Keratinocyte (primary cell): Measurements from ENCODE around the gene MTCH1. TPM values are rescaled to one million over a fixed set of nuclear protein-coding genes. Genes with fewer than 3 reads are reported as not detected.

Experiments
- DNase-seq: peaks from one replicate; pipeline ENCODE4 v3.0.0-alpha.2; 2011; ENCODE audit warnings: low read depth, missing footprints, low spot score
- FAIRE-seq: peaks from 2 replicates; lab custom pipeline; 2011; peaks lifted over from hg19 to GRCh38; lab: Jason Lieb, UNC
- H2AFZ ChIP-seq: 2 replicates; pipeline ENCODE4 v1.6.0; 2012; ENCODE audit warnings: low read length, control low read depth, inconsistent platforms; ENCODE audit not compliant: control insufficient read depth
- H3K27ac ChIP-seq: 2 replicates; pipeline ENCODE4 v1.5.1; 2011; ENCODE audit warnings: low read length; ENCODE audit not compliant: control insufficient read depth, insufficient read depth
- H3K27me3 ChIP-seq: 3 replicates; pipeline ENCODE4 v1.6.0; 2011; ENCODE audit warnings: low read length; ENCODE audit not compliant: control insufficient read depth, insufficient read depth; ENCODE audit errors: extremely low read depth
- H3K36me3 ChIP-seq, 2 experiments: 2 replicates in 1 of 2; 3 replicates in 1 of 2; pipeline ENCODE4 v1.5.1; 2011; ENCODE audit warnings: low read length in 2 of 2, mild to moderate bottlenecking in 1 of 2; ENCODE audit not compliant: control insufficient read depth in 2 of 2, insufficient read depth in 2 of 2; ENCODE audit errors: extremely low read depth in 1 of 2
- H3K4me1 ChIP-seq: 3 replicates; pipeline ENCODE4 v1.5.1; 2011; ENCODE audit warnings: low read length; ENCODE audit not compliant: control insufficient read depth, insufficient read depth; ENCODE audit errors: extremely low read depth
- H3K4me2 ChIP-seq: 3 replicates; pipeline ENCODE4 v1.6.0; 2011; ENCODE audit warnings: low read depth, low read length; ENCODE audit not compliant: control insufficient read depth, insufficient read depth; ENCODE audit errors: extremely low read depth
- H3K4me3 ChIP-seq, 3 experiments: fragments of 200-600 bp in 1 of 3; sonication (generic) in 1 of 3; 2 replicates in 2 of 3; 3 replicates in 1 of 3; pipeline ENCODE4 v1.5.1; 2011 to 2016; ENCODE audit warnings: low read length in 3 of 3, mild to moderate bottlenecking in 3 of 3, control low read depth in 2 of 3, inconsistent platforms in 1 of 3, low read depth in 1 of 3, mixed read lengths in 1 of 3, mixed run types in 1 of 3, moderate library complexity in 1 of 3; ENCODE audit not compliant: control insufficient read depth in 2 of 3, insufficient read depth in 2 of 3; ENCODE audit errors: extremely low read depth in 1 of 3
- H3K79me2 ChIP-seq: 2 replicates; pipeline ENCODE4 v1.6.0; 2012; ENCODE audit warnings: low read length; ENCODE audit not compliant: control insufficient read depth, insufficient read depth
- H3K9ac ChIP-seq: 3 replicates; pipeline ENCODE4 v1.6.0; 2011; ENCODE audit warnings: low read length; ENCODE audit not compliant: control insufficient read depth, insufficient read depth; ENCODE audit errors: extremely low read depth
- H3K9me1 ChIP-seq: 3 replicates; pipeline ENCODE4 v1.6.0; 2011; ENCODE audit warnings: low read length; ENCODE audit not compliant: control insufficient read depth, insufficient read depth; ENCODE audit errors: extremely low read depth
- H3K9me3 ChIP-seq: 2 replicates; pipeline ENCODE4 v1.5.1; 2012; ENCODE audit warnings: low read depth, low read length; ENCODE audit not compliant: control insufficient read depth
- H4K20me1 ChIP-seq: 3 replicates; pipeline ENCODE4 v1.6.0; 2011; ENCODE audit warnings: low read length; ENCODE audit not compliant: control insufficient read depth, insufficient read depth; ENCODE audit errors: extremely low read depth
- EZH2 ChIP-seq: IDR thresholded peaks from one replicate; pipeline ENCODE4 v1.6.1; 2012; ENCODE audit warnings: inconsistent platforms, mild to moderate bottlenecking, low read length, moderate library complexity
- dilution Hi-C: fragments of 300-500 bp; cut with MboI; formaldehyde crosslinking; loops from one replicate; pipeline ENCODE4 v1.7.0; 2020; ENCODE audit warnings: low sequenced_read_pairs; ENCODE audit not compliant: extremely low pct_ligation_motif_present
- polyA plus RNA-seq, 5 experiments: library from polyadenylated mRNA; depleted of rRNA in 3 of 5; stranded (reverse) in 3 of 5; stranded (forward) in 1 of 5; unstranded in 1 of 5; fragments of >200 nt; gene quantifications; 1 replicate in 1 of 5; 2 replicates in 3 of 5; 3 replicates in 1 of 5; pipeline versions ENCODE4 v1.2.1 to v1.2.3, GENCODE V29; 2011 to 2012; ENCODE audit warnings: missing spikeins in 2 of 5, low read depth in 1 of 5, low replicate concordance in 1 of 5
- TF ChIP-seq, protein P1 (sequence below), 3 experiments: IDR thresholded peaks in 1 of 3; conservative IDR thresholded peaks in 1 of 3; optimal IDR thresholded peaks in 1 of 3; 2 replicates in 2 of 3; 3 replicates in 1 of 3; pipeline versions ENCODE3 to v1.5.1; 2011; ENCODE audit warnings: low read length in 3 of 3, mild to moderate bottlenecking in 3 of 3, moderate library complexity in 2 of 3, control low read depth in 1 of 3, inconsistent platforms in 1 of 3; ENCODE audit not compliant: insufficient read depth in 2 of 3; ENCODE audit errors: extremely low read depth in 1 of 3

MTCH1 gene
- polyA plus RNA-seq, 1 donor (not counting 4 experiments of a cell fraction or from before 2014, with no cell fraction given): 88.8 TPM

DNA sequence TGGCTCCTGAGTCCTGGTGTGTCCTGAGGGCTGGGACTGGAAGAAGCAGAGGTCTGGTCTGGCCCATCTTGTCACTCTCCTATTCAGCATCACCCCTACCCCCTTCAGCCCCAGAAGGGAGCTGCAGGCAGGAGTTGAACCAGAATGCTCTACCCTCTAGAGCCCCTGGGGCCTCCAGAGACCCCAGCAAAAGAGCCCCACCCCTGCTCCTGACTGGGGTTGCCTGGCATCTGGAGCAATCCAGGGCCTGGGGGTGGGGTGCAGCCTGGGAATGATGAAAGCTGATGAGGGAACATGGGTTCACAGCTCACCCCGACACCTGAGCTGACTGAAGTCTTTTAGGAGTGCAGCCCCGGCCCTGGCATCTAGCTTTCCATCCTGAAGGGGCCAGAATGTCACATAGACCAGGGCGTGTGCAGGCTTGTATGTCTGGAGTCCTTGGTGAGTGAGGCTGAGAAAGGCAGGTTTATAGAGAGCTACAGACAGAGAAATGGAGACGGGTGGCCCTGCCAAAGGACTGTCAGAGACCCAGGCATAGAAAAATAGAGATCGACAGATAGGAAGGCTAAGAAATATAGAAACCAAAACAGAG is 31.7 kb upstream of the MTCH1 start:
- dilution Hi-C loops: no loop called here
- peaks cover 18% of the 10 kb centered on the region for H3K4me1 ChIP-seq
- no peaks in the 10 kb centered on the region for H3K36me3 ChIP-seq
- H3K9me1 ChIP-seq: no peaks in the 10 kb centered on the region
- no peak overlapping the region for H3K27ac ChIP-seq
- peak overlapping the region; percentile 82 for H2AFZ ChIP-seq
- DNase-seq: no peak
- peak overlapping the region; percentile 19 for H3K9ac ChIP-seq
- FAIRE-seq: no peak
- no peaks in the 10 kb centered on the region for H3K9me3 ChIP-seq
- no peak overlapping the region for H3K4me3 ChIP-seq
- no peaks in the 10 kb centered on the region for H3K79me2 ChIP-seq
- no peaks in the 10 kb centered on the region for H4K20me1 ChIP-seq
- peaks cover 11% of the 10 kb centered on the region for H3K27me3 ChIP-seq
- no peak for TF ChIP-seq EZH2
- TF ChIP-seq, protein P1, sequence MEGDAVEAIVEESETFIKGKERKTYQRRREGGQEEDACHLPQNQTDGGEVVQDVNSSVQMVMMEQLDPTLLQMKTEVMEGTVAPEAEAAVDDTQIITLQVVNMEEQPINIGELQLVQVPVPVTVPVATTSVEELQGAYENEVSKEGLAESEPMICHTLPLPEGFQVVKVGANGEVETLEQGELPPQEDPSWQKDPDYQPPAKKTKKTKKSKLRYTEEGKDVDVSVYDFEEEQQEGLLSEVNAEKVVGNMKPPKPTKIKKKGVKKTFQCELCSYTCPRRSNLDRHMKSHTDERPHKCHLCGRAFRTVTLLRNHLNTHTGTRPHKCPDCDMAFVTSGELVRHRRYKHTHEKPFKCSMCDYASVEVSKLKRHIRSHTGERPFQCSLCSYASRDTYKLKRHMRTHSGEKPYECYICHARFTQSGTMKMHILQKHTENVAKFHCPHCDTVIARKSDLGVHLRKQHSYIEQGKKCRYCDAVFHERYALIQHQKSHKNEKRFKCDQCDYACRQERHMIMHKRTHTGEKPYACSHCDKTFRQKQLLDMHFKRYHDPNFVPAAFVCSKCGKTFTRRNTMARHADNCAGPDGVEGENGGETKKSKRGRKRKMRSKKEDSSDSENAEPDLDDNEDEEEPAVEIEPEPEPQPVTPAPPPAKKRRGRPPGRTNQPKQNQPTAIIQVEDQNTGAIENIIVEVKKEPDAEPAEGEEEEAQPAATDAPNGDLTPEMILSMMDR (optimal IDR thresholded peaks at IDR 0.05 in 1 of 3, IDR thresholded peaks at IDR 0.05 in 1 of 3, conservative IDR thresholded peaks at IDR 0.05 in 1 of 3; ENCODE audit: extremely low read depth in 1 of 3, insufficient read depth in 2 of 3, low read length in 3 of 3): no peak
- H3K4me2 ChIP-seq: peak overlapping the region; percentile 46

DNA sequence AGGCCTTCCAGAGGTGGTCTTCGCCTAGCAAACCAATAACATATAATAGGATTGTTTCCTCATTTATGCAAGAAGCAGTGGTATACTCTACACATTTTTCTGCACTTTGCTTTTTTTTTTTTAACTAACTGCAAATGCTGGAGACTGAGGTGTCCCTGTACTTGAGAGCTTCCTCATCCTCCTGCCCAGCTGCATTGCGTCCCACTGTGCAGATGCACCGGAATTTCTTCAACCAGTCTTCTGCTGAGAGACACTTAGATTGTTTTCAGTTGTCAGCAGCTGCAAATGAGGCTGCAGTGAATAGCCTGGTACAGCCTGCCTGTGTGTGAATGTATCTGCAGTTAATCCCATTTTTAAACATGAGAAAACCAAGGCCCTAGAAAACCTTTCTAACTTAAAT is 31.0 kb upstream of the MTCH1 start:
- H3K27me3 ChIP-seq: peaks cover 11% of the 10 kb centered on the region
- no peak overlapping the region for H3K4me2 ChIP-seq
- H3K4me3 ChIP-seq: no peak overlapping the region
- H3K9ac ChIP-seq: no peak overlapping the region
- no peaks in the 10 kb centered on the region for H4K20me1 ChIP-seq
- TF ChIP-seq, protein P1 (optimal IDR thresholded peaks at IDR 0.05 in 1 of 3, IDR thresholded peaks at IDR 0.05 in 1 of 3, conservative IDR thresholded peaks at IDR 0.05 in 1 of 3; ENCODE audit: extremely low read depth in 1 of 3, insufficient read depth in 2 of 3, low read length in 3 of 3): no peak
- no peak for TF ChIP-seq EZH2
- H3K79me2 ChIP-seq: no peaks in the 10 kb centered on the region
- dilution Hi-C loops: no loop called here
- no peak overlapping the region for H2AFZ ChIP-seq
- FAIRE-seq: no peak
- no peaks in the 10 kb centered on the region for H3K36me3 ChIP-seq
- no peak overlapping the region for H3K27ac ChIP-seq
- no peaks in the 10 kb centered on the region for H3K9me3 ChIP-seq
- DNase-seq: no peak
- H3K4me1 ChIP-seq: peaks cover 17% of the 10 kb centered on the region
- no peaks in the 10 kb centered on the region for H3K9me1 ChIP-seq
